GM18511 (cell line): Measurements from ENCODE around the gene GGT1.
A peak's percentile ranks its signal among the peaks of the same experiment; 100 is the strongest.
"Not testable (repeated sequence)": the region's sequence is repeated elsewhere in the genome, so short reads cannot be mapped to it uniquely, and the experiment has no call there.

ENCODE experiments used
- ATAC-seq: cut with Tn5 transposase; IDR thresholded peaks from one replicate; pipeline ENCODE4 v1.9.1; 2021; ENCODE audit warnings: mild to moderate bottlenecking, moderate library complexity; ENCODE audit not compliant: unreplicated experiment

Gene GGT1

GRCh38 chr22:24583221-24584165 lies 19.5 kb upstream of the GGT1 start:
- no peak for ATAC-seq

DNA sequence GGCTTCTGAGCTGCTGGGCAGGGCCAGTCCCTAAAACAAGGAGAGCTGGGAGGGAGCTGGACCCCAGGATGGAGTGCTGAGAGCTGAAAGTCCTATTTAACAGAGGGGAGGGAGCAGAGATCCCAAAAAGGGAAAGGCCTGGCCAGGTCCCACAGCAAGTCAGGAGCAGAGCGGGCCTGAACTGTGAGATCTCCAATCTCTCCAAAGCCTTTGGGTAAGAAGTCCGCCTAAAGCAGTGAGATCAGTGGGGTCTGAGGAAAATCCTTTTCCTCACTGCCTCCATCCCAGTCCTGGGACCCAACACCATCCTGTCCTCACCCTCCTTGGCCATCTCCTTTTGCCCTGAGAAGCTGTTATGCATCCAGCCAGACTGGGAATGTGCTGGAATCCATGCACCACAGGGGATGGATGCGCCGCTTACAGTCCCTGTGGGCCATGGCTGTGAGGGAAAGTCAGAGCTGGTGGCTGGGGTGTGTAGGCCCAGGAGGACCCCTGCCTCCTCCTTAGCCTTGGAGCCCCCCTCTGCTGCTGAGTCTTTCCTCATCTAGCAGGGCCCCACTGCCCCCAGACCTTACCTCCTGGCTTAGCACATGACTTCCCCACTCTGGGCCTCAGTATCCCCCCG lies 18.7 kb upstream of the GGT1 start:
- ATAC-seq: no peak

GRCh38 chr22:24584871-24585411 lies 18.1 kb upstream of the GGT1 start:
- no peak for ATAC-seq

GRCh38 chr22:24585461-24585860 lies 17.5 kb upstream of the GGT1 start:
- no peak for ATAC-seq

- ATAC-seq: no peak
Observed at GRCh38 chr22:24585927-24586546, 17.0 kb upstream of the GGT1 start.

DNA sequence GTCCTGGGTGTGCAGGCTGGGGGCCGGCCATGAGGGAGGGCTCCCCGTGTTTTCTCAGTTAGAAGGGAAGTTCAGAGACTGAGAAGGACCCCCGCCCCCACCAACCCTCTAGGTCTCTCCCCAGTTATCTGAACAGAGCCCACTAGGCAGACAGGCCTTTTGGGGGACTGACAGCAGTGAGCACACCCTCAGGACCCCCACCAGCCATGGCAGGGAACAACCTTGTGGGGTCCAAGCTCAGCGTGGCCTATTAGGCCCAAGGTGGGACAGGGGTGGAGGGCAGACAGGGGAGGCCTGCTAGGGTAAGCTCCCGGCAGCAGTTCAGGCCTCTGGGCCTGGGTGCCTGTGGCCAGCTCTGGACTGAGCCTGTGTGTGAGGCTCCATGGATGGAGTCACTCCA lies 15.7 kb upstream of the GGT1 start:
- ATAC-seq: no peak

DNA sequence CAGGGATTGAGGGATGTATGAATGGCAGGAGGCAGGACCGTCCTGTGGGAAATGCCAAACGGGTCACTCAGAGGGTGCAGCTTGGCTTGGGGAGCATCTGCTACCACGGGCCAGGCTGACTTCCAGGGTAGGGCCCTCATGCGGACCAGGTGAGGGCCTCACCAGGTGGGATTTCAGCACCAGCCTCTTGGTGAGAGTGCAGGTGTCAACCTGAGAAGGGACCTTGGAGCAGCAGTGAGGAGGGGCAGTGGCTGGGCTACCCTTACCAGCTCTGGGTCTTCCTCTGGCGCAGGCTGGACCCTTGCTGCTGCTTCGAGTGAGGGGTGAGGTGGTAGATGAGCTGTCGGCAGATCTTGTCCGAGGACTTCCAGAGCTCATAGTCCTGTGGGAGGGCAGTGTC lies 15.0 kb upstream of the GGT1 start:
- no peak for ATAC-seq

DNA sequence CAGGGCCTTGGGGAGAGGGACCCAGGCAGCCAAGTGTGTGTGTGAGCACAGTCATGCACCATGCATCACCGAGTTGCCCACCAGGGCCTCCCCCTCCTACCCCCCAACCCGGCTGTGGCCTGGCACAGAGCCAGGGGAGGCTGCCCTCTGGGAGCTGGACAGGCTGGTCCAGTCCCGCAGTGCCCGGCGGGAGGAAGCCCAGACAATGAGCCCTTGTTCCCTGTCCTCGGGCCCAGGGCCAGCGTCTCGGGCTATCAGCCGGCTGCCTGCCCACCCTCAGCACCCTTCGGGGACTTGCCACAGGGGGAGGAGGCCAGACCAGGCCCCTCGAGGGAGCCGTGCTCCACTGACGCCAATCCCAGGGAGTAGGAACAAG lies 14.6 kb upstream of the GGT1 start:
- ATAC-seq: no peak

- no peak for ATAC-seq
Observed at GRCh38 chr22:24588757-24589481, 14.1 kb upstream of the GGT1 start.

GRCh38 chr22:24589518-24590030 lies 13.4 kb upstream of the GGT1 start:
- no peak for ATAC-seq

GRCh38 chr22:24590596-24591173 lies 12.3 kb upstream of the GGT1 start:
- no peak for ATAC-seq

- ATAC-seq: no peak
Observed at GRCh38 chr22:24591286-24591830, 11.6 kb upstream of the GGT1 start.

DNA sequence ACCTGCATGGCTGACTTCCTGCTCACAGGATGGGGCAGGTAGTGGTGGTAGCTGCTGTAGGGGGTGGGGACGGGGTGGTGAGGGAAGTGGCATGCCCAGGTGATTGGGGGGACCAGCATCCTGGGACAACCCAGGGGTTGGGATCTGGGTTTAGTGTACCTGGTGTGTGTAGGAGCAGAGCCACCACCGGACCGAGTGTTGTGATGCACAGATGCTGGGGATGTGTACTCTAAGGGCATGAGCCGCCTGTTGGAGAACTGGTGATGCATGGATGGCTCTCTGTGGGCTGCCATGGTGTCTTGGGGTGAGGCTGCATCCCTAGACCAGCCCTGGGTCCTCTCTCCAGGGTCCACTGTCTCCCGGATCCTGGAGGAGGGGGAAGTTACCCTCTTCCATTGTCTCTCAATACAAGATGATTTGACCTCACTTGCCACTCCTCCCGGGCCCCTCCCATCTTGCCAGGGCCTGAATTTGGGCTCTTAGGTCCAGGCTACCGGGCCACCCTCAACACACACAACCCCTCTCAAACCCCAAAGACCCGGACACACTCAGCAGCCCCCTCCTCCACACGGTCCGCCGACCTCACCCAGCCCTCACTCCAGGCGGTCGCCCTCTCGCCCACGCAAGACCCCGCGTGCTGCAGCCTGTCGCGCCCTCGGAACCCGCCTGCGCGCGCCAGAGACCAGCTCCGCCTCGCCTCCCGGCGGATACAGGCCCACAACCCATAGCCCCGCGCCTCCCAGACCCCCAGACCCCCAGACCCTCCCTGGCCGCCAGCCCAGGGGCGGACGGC lies 10.7 kb upstream of the GGT1 start:
- ATAC-seq: peak; percentile 11

- peak; percentile 72 for ATAC-seq
Observed at GRCh38 chr22:24592851-24593558, 10.0 kb upstream of the GGT1 start, which contains the start of gene LRRC75B. TSS of gene LRRC75B (minus strand) at chr22:24593073. CDS start at chr22:24593039, 34 bp downstream.

GRCh38 chr22:24593559-24593835 lies 9.5 kb upstream of the GGT1 start:
- ATAC-seq: not testable (repeated sequence)

DNA sequence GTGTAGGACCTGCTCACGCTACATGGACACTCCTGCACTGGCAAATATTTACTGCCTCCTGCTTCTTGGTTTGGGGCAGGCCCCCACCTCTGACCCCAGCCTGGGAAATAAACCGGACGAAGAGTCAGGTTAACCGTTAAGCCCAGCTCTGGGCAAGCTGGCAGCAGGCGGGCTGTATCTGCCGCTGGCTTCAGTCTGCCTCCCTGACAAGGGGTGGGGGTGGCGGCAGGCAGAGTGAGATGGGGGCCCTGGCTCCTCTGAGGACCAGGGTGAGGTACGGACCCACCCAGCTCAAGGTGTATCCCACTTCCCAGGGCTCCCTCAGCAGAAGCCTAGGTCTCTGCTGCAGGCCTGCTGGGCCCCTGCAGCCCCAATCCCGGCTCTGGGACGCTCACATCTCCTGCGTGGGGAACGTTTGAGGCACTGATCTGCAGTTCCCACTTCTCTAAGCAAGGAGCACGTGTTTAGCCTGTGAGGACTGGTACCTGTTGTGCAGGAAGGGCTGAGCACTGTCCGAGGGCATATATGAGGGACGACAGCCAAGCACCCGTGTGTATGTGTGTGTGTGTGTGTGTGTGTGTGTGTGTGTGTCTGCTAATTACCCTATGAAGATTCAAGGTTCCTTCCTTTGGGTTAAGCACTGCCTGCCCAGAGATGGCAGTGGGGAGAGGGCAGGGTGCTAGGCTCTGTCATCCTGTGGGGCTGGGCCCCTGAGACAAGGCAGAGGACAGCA lies 9.0 kb upstream of the GGT1 start:
- no peak for ATAC-seq

DNA sequence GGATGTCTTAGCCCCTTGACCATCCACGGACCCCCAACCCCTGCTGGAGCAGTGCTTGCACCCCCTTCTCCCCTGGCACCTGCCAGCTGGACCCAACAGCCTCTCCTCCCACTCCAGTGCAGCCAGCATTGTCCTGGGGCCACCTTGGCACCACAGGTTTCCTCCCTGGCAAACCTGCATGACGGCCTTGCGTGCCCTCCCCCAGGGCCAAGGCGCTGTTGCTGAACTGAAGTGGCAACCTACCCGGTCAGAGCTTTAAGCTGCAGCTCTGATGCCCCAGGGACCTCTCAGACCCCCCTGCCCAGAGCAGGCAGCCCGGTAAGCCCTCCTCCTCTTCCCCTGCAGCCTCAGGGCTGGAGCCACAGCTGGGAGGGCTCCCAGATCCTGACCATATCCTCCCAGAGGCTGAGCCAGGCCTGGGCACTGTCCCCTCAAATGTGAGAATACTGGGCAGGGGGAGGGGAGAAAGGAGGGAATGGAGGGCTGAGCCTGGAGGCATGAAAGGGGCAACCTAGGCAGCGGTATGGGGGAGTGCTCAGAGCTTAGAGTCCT lies 8.3 kb upstream of the GGT1 start:
- ATAC-seq: no peak

DNA sequence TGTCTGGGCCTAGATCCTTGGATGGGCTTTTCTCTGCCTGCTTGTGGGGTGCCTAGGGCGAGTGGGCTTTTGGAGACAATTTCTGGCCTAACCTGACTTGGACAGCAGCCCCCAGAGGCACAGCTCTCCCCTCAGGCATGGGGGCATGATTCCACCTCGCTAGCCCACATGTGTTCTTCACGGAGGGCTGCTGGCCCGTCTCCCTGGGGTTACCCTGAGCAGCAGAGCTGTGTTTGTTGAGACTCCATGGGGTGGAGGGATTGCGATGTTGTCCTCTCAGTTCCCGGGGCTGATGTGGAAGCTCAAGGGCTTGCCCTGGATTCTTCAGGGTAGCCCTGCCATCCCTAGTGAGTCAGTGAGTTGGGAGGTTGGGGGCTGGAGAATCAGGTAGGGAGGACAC lies 7.8 kb upstream of the GGT1 start:
- no peak for ATAC-seq
